H54 (cell line): ENCODE data around the gene SFRP5.
A peak's percentile ranks its signal among the peaks of the same experiment; 100 is the strongest.

Experiments
- DNase-seq: peaks from one replicate; pipeline ENCODE4 v3.0.0; 2011; ENCODE audit warnings: low spot score, mixed read lengths; ENCODE audit not compliant: insufficient read length
- FAIRE-seq: peaks from 3 replicates; lab custom pipeline; 2011; peaks lifted over from hg19 to GRCh38; lab: Jason Lieb, UNC
- POLR2A ChIP-seq: IDR thresholded peaks from 2 replicates; pipeline ENCODE4 v1.6.1; 2011; ENCODE audit warnings: low read depth, mild to moderate bottlenecking, low read length

The SFRP5 gene

GRCh38 chr10:97798958-97799610 lies 27.3 kb upstream of the SFRP5 start:
- no peak for DNase-seq
- no peak for TF ChIP-seq POLR2A
- no peak for FAIRE-seq

GRCh38 chr10:97796651-97797050 lies 24.9 kb upstream of the SFRP5 start:
- DNase-seq (no peak), FAIRE-seq (no peak)
- TF ChIP-seq POLR2A = no peak

- TF ChIP-seq POLR2A = no peak
- DNase-seq = no peak
- FAIRE-seq = no peak
These were observed 24.1 kb upstream of the SFRP5 start for GRCh38 chr10:97795886-97796285.

- TF ChIP-seq POLR2A = no peak
- FAIRE-seq = no peak
- peak; percentile 89 for DNase-seq
These were observed 20.3 kb upstream of the SFRP5 start for GRCh38 chr10:97791824-97792721.

GRCh38 chr10:97789770-97790397 lies 18.1 kb upstream of the SFRP5 start:
- DNase-seq = no peak
- no peak for TF ChIP-seq POLR2A
- no peak for FAIRE-seq

GRCh38 chr10:97788552-97789442 lies 17.0 kb upstream of the SFRP5 start:
- DNase-seq (no peak), FAIRE-seq (no peak)
- TF ChIP-seq POLR2A = no peak

GRCh38 chr10:97785731-97786130 lies 13.9 kb upstream of the SFRP5 start:
- TF ChIP-seq POLR2A = no peak
- no peak for FAIRE-seq
- no peak for DNase-seq

- FAIRE-seq (no peak), DNase-seq (no peak)
- TF ChIP-seq POLR2A = no peak
These were observed 13.4 kb upstream of the SFRP5 start for GRCh38 chr10:97785231-97785630.

GRCh38 chr10:97784200-97784810 lies 12.5 kb upstream of the SFRP5 start:
- DNase-seq = no peak
- no peak for TF ChIP-seq POLR2A
- no peak for FAIRE-seq

GRCh38 chr10:97782455-97783228 lies 10.8 kb upstream of the SFRP5 start:
- FAIRE-seq (no peak), DNase-seq (no peak)
- TF ChIP-seq POLR2A = no peak

- no peak for FAIRE-seq
- TF ChIP-seq POLR2A = no peak
These were observed 10.0 kb upstream of the SFRP5 start for GRCh38 chr10:97781618-97782331.

More at GRCh38 chr10:97781618-97782331, 10.0 kb upstream of the SFRP5 start:
- DNase-seq = no peak
